HepG2 (cell line): ENCODE data around the gene ZC3H8. TPM values are rescaled to one million over a fixed set of nuclear protein-coding genes. Genes with fewer than 3 reads are reported as not detected.
A peak's percentile ranks its signal among the peaks of the same experiment; 100 is the strongest.

Experiments used
- ARNTL ChIP-seq: sonication (generic); formaldehyde crosslinking; IDR thresholded peaks from 2 replicates; pipeline ENCODE4 v1.4.0; 2020; ENCODE audit warnings: mild to moderate bottlenecking, missing genetic modification reagents
- CHCHD3 ChIP-seq: sonication (generic); formaldehyde crosslinking; IDR thresholded peaks from 2 replicates; pipeline ENCODE4 v1.8.0; 2022; ENCODE audit warnings: mild to moderate bottlenecking, missing genetic modification reagents, moderate library complexity
- CSRNP1 ChIP-seq: sonication (generic); formaldehyde crosslinking; IDR thresholded peaks from 2 replicates; pipeline ENCODE4 v1.8.1; 2023; ENCODE audit warnings: mild to moderate bottlenecking, missing genetic modification reagents
- DPF2 ChIP-seq: sonication (generic); formaldehyde crosslinking; IDR thresholded peaks from 2 replicates; pipeline ENCODE4 v1.4.0; 2020; ENCODE audit warnings: mild to moderate bottlenecking, low read depth, missing genetic modification reagents, borderline replicate concordance
- FOSL1 ChIP-seq: sonication (generic); formaldehyde crosslinking; IDR thresholded peaks from 2 replicates; pipeline ENCODE4 v1.9.0; 2021; ENCODE audit warnings: missing genetic modification reagents, borderline replicate concordance
- GABPB1 ChIP-seq: IDR thresholded peaks from 2 replicates; pipeline ENCODE4 v1.6.1; 2016; ENCODE audit warnings: mild to moderate bottlenecking, missing genetic modification reagents, moderate library complexity, missing compliant biosample characterization
- KLF12 ChIP-seq: sonication (generic); formaldehyde crosslinking; IDR thresholded peaks from 2 replicates; pipeline ENCODE4 v1.4.0; 2020; ENCODE audit warnings: missing genetic modification reagents, borderline replicate concordance
- MED13 ChIP-seq: sonication (generic); formaldehyde crosslinking; IDR thresholded peaks from 2 replicates; pipeline ENCODE4 v1.5.0; 2020; ENCODE audit warnings: missing genetic modification reagents
- MYNN ChIP-seq: sonication (generic); formaldehyde crosslinking; IDR thresholded peaks from 2 replicates; pipeline ENCODE4 v1.4.0; 2020; ENCODE audit warnings: mild to moderate bottlenecking, low read depth, missing genetic modification reagents
- NFATC3 ChIP-seq: sonication (generic); formaldehyde crosslinking; IDR thresholded peaks from 2 replicates; pipeline ENCODE4 v1.5.1; 2020; ENCODE audit warnings: mild to moderate bottlenecking, missing genetic modification reagents
- PRPF4 ChIP-seq: fragments of 200-400 bp; formaldehyde crosslinking; IDR thresholded peaks from 2 replicates; pipeline ENCODE4 v1.6.1; 2016; ENCODE audit warnings: low read length, low read depth; ENCODE audit not compliant: poor library complexity, severe bottlenecking
- RBM22 ChIP-seq: fragments of 200-400 bp; formaldehyde crosslinking; optimal IDR thresholded peaks from 2 replicates; pipeline ENCODE3; 2017; ENCODE audit warnings: mild to moderate bottlenecking, low read length, moderate library complexity
- SKI ChIP-seq: fragments of 450-650 bp; IDR thresholded peaks from one replicate; pipeline ENCODE4 v1.6.1; 2018; ENCODE audit warnings: mild to moderate bottlenecking; ENCODE audit not compliant: partially characterized antibody
- SPEN ChIP-seq: sonication (generic); formaldehyde crosslinking; IDR thresholded peaks from 2 replicates; pipeline ENCODE4 v1.5.1; 2020; ENCODE audit warnings: low read depth, mild to moderate bottlenecking, missing genetic modification reagents
- SRF ChIP-seq: IDR thresholded peaks from 2 replicates; pipeline ENCODE4 v1.6.1; 2011; ENCODE audit warnings: mild to moderate bottlenecking, low read depth, low read length, moderate library complexity
- TCF7L2 ChIP-seq: IDR thresholded peaks from 2 replicates; pipeline ENCODE4 v1.6.1; 2011; ENCODE audit warnings: mild to moderate bottlenecking, low read depth, low read length, moderate library complexity
- THRA ChIP-seq: sonication (generic); formaldehyde crosslinking; IDR thresholded peaks from 2 replicates; pipeline ENCODE4 v1.4.0; 2020; ENCODE audit warnings: missing genetic modification reagents, borderline replicate concordance
- ZNF430 ChIP-seq: sonication (generic); formaldehyde crosslinking; IDR thresholded peaks from 2 replicates; pipeline ENCODE4 v1.9.0; 2021; ENCODE audit warnings: mild to moderate bottlenecking, missing genetic modification reagents
- ZNF556 ChIP-seq: sonication (generic); formaldehyde crosslinking; IDR thresholded peaks from 2 replicates; pipeline ENCODE4 v1.4.0; 2020; ENCODE audit warnings: mild to moderate bottlenecking, missing genetic modification reagents, borderline replicate concordance
- ZNF629 ChIP-seq: sonication (generic); formaldehyde crosslinking; conservative IDR thresholded peaks from 2 replicates; pipeline ENCODE4 v1.5.0; 2020; ENCODE audit warnings: missing genetic modification reagents
- ZNF660 ChIP-seq: sonication (generic); formaldehyde crosslinking; IDR thresholded peaks from 2 replicates; pipeline ENCODE4 v1.5.1; 2020; ENCODE audit warnings: mild to moderate bottlenecking, low read depth, missing genetic modification reagents, borderline replicate concordance
- ZNF777 ChIP-seq: sonication (generic); formaldehyde crosslinking; IDR thresholded peaks from 2 replicates; pipeline ENCODE4 v1.4.0; 2020; ENCODE audit warnings: missing genetic modification reagents
- ZNF780A ChIP-seq: sonication (generic); formaldehyde crosslinking; IDR thresholded peaks from 2 replicates; pipeline ENCODE4 v1.8.0; 2022; ENCODE audit warnings: mild to moderate bottlenecking, missing genetic modification reagents, moderate library complexity
- polyA plus RNA-seq, 8 experiments: library from polyadenylated mRNA; depleted of rRNA in 3 of 8; stranded (reverse) in 7 of 8; unstranded in 1 of 8; fragments of >200 nt; fragmentation: Illumina TruSeq in 4 of 8; extraction: Trizol in 4 of 8; gene quantifications; 2 replicates each; pipeline versions ENCODE4 v1.2.1 to v1.2.3, GENCODE V29; 2011 to 2016; ENCODE audit warnings: low read depth in 4 of 8, missing spikeins in 1 of 8, mixed read lengths in 1 of 8; ENCODE audit not compliant: insufficient read depth in 1 of 8
- total RNA-seq, 5 experiments: library from RNA; depleted of rRNA; stranded (reverse); fragments of >200 nt; fragmentation: Illumina TruSeq; extraction: Trizol; gene quantifications; 2 replicates each; pipeline ENCODE4 v1.2.3, GENCODE V29; 2016; ENCODE audit warnings: low read depth in 1 of 5
- TF ChIP-seq, protein P1 (sequence below): sonication (generic); formaldehyde crosslinking; IDR thresholded peaks from 2 replicates; pipeline ENCODE4 v1.4.0; 2020; ENCODE audit warnings: missing genetic modification reagents

The ZC3H8 gene
- total and polyA plus RNA-seq, 2 of the 13 experiments (the other 11 are each of a cell fraction or from before 2014, with no cell fraction given), result 4.5 to 17.0 TPM

DNA sequence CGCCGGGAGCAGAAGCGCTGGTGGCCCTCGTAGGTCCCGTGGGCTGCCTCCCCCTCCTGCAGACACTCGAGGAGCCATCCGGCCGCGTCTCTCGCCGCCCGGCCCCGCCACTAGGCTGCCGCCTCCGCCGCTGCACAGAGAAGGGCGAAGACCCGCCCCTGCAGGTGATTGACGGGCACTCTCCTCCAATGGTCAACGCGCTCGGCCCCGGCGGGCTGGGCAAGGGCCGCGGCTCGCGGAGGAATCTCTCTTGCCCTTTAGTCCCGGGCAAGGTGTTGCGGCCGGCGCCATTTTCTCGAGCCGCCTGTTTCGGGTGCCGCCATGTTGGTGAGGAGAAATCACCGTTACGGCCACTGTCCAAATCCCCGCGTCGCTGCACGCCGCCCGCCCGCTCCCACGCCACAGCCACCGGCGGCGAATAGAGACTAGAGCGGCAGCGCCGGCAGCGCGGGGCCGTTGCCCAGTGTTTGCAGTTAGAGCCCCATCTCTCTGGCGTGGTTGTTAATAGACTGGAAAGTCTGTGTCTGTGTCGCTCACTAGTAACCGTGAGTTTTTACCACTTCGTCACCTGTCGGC is 20.6 kb upstream of the ZC3H8 start, which contains the start of gene ZC3H6 (continued):
- no peak; the same call in 1 of the 2 replicates for TF ChIP-seq FOSL1 (CRISPR knock-in tag)
- TF ChIP-seq RBM22, result peak; percentile 92
- TF ChIP-seq SPEN (CRISPR knock-in tag), result peak; percentile 96
- peak; percentile 91; the same call in 1 of the 2 replicates for TF ChIP-seq MED13 (CRISPR knock-in tag)
- peak; percentile 93; the same call in 1 of the 2 replicates for TF ChIP-seq ZNF660 (CRISPR knock-in tag)
- peak; percentile 95 for TF ChIP-seq CSRNP1 (CRISPR knock-in tag)
- TF ChIP-seq ZNF430 (CRISPR knock-in tag), result no peak; the same call in 1 of the 2 replicates
- TF ChIP-seq THRA, result peak; percentile 92
- TF ChIP-seq DPF2 (CRISPR knock-in tag), result 0 out of 2 replicates have a peak, but pooled peaks have one; percentile 17
- TF ChIP-seq ZNF629 (CRISPR knock-in tag), result peak; percentile 49; the same call in 1 of the 2 replicates
- peak; percentile 71; the same call in 1 of the 2 replicates for TF ChIP-seq SRF
- TF ChIP-seq, protein P1, sequence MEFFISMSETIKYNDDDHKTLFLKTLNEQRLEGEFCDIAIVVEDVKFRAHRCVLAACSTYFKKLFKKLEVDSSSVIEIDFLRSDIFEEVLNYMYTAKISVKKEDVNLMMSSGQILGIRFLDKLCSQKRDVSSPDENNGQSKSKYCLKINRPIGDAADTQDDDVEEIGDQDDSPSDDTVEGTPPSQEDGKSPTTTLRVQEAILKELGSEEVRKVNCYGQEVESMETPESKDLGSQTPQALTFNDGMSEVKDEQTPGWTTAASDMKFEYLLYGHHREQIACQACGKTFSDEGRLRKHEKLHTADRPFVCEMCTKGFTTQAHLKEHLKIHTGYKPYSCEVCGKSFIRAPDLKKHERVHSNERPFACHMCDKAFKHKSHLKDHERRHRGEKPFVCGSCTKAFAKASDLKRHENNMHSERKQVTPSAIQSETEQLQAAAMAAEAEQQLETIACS (CRISPR knock-in tag), result 0 out of 2 replicates have a peak, but pooled peaks have one; percentile 29
- peak; percentile 96 for TF ChIP-seq SKI
- peak; percentile 96 for TF ChIP-seq ZNF556
- peak; percentile 52 for TF ChIP-seq ZNF780A (CRISPR knock-in tag)
- TF ChIP-seq KLF12 (CRISPR knock-in tag), result no peak
- peak; percentile 90 for TF ChIP-seq ARNTL (CRISPR knock-in tag)
- peak; percentile 93 for TF ChIP-seq GABPB1 (CRISPR knock-in tag)
- TF ChIP-seq ZNF777 (CRISPR knock-in tag), result 0 out of 2 replicates have a peak, but pooled peaks have one; percentile 6
- peak; percentile 27; the same call in 1 of the 2 replicates for TF ChIP-seq NFATC3
- TF ChIP-seq TCF7L2, result no peak
- peak; percentile 12 for TF ChIP-seq PRPF4
- peak; percentile 91; the same call in 1 of the 2 replicates for TF ChIP-seq MYNN (CRISPR knock-in tag)
- peak; percentile 96 for TF ChIP-seq CHCHD3 (CRISPR knock-in tag)
